GM23338 (cell line): ENCODE data around the gene ZFYVE21. TPM values are rescaled to one million over a fixed set of nuclear protein-coding genes. Genes with fewer than 3 reads are reported as not detected.

Experiments used
- ATAC-seq: fragments of 200-7000 bp; cut with Tn5 transposase; 3 replicates; pipeline ENCODE4 v1.9.1; 2020
- DNase-seq: peaks from one replicate; pipeline ENCODE4 v3.0.0-alpha.2; 2015; ENCODE audit warnings: low spot score
- H2AFZ ChIP-seq: fragments of 200-600 bp; sonication (generic); 2 replicates; pipeline ENCODE4 v1.8.0; 2016; ENCODE audit warnings: antibody characterized with exemption, mild to moderate bottlenecking, moderate library complexity
- H3F3A ChIP-seq: fragments of 200-600 bp; sonication (generic); replicated peaks from 2 replicates; pipeline ENCODE4 v1.8.0; 2017; ENCODE audit warnings: antibody characterized with exemption, mixed run types, low read depth
- H3K27ac ChIP-seq: fragments of 200-600 bp; sonication (generic); 2 replicates; pipeline ENCODE4 v1.6.1; 2016; ENCODE audit warnings: low read depth
- H3K27me3 ChIP-seq: fragments of 200-600 bp; sonication (generic); 2 replicates; pipeline ENCODE4 v1.8.0; 2016; ENCODE audit warnings: mild to moderate bottlenecking, mixed run types, moderate library complexity; ENCODE audit not compliant: insufficient read depth
- H3K36me3 ChIP-seq: fragments of 200-600 bp; sonication (generic); 2 replicates; pipeline ENCODE4 v1.8.0; 2016; ENCODE audit warnings: mild to moderate bottlenecking; ENCODE audit not compliant: insufficient read depth
- H3K4me1 ChIP-seq: fragments of 200-600 bp; sonication (generic); 2 replicates; pipeline ENCODE4 v1.8.0; 2016; ENCODE audit warnings: mild to moderate bottlenecking, moderate library complexity; ENCODE audit not compliant: insufficient read depth
- H3K4me2 ChIP-seq: fragments of 200-600 bp; sonication (generic); 2 replicates; pipeline ENCODE4 v1.7.1; 2017; ENCODE audit warnings: mixed run types
- H3K4me3 ChIP-seq: fragments of 200-600 bp; sonication (generic); 2 replicates; pipeline ENCODE4 v1.6.1; 2016; ENCODE audit warnings: mixed run types
- H3K79me2 ChIP-seq: fragments of 200-600 bp; sonication (generic); replicated peaks from 2 replicates; pipeline ENCODE4 v1.8.0; 2017; ENCODE audit warnings: mild to moderate bottlenecking; ENCODE audit not compliant: insufficient read depth
- H3K9me2 ChIP-seq: fragments of 200-600 bp; sonication (generic); 2 replicates; pipeline ENCODE4 v1.8.0; 2017; ENCODE audit not compliant: insufficient read depth
- H4K20me1 ChIP-seq: fragments of 200-600 bp; sonication (generic); replicated peaks from 2 replicates; pipeline ENCODE4 v1.8.0; 2017; ENCODE audit warnings: mild to moderate bottlenecking; ENCODE audit not compliant: insufficient read depth
- H3K27ac Mint-ChIP-seq: 2 replicates; pipeline ENCODE4 v1.8.0; 2020; ENCODE audit warnings: inconsistent platforms, mild to moderate bottlenecking, moderate library complexity, mixed read lengths
- H3K27me3 Mint-ChIP-seq: 3 replicates; pipeline ENCODE4 v1.8.0; 2022; ENCODE audit warnings: low read depth, mild to moderate bottlenecking, moderate library complexity, mixed read lengths, inconsistent platforms; ENCODE audit not compliant: insufficient read depth, poor library complexity
- H3K36me3 Mint-ChIP-seq: 3 replicates; pipeline ENCODE4 v1.8.0; 2021; ENCODE audit warnings: low read depth, mild to moderate bottlenecking, inconsistent platforms, moderate library complexity, mixed read lengths
- H3K4me1 Mint-ChIP-seq: 3 replicates; pipeline ENCODE4 v1.8.0; 2020; ENCODE audit warnings: mild to moderate bottlenecking, inconsistent platforms, mixed read lengths
- H3K4me3 Mint-ChIP-seq: 3 replicates; pipeline ENCODE4 v1.8.0; 2021; ENCODE audit warnings: moderate library complexity, mild to moderate bottlenecking, inconsistent platforms, mixed read lengths
- H3K9me3 Mint-ChIP-seq: 3 replicates; pipeline ENCODE4 v1.8.0; 2020; ENCODE audit warnings: moderate library complexity, mild to moderate bottlenecking, inconsistent platforms, mixed read lengths
- CREB1 ChIP-seq: fragments of 250-450 bp; sonication (Bioruptor Pico); IDR thresholded peaks from 2 replicates; pipeline ENCODE4 v1.5.0; 2020; ENCODE audit warnings: low read depth, mild to moderate bottlenecking, moderate library complexity
- CTCF ChIP-seq, 2 experiments: fragments of 200-600 bp in 1 of 2; sonication (generic) in 1 of 2; conservative IDR thresholded peaks; 2 replicates each; pipeline versions ENCODE4 v1.5.1 to v1.6.1; 2016 to 2017; ENCODE audit warnings: antibody characterized with exemption in 2 of 2, low read depth in 2 of 2, mild to moderate bottlenecking in 2 of 2, moderate library complexity in 1 of 2
- ETS1 ChIP-seq: IDR thresholded peaks from 2 replicates; pipeline ENCODE4 v1.6.1; 2016; ENCODE audit warnings: antibody characterized with exemption
- EZH2 ChIP-seq: fragments of 200-600 bp; sonication (generic); IDR thresholded peaks from one replicate; pipeline ENCODE4 v1.8.0; 2017; ENCODE audit warnings: antibody characterized with exemption, mild to moderate bottlenecking, low read depth; ENCODE audit not compliant: unreplicated experiment
- EZH2phosphoT487 ChIP-seq: fragments of 200-600 bp; sonication (generic); IDR thresholded peaks from one replicate; pipeline ENCODE4 v1.8.1; 2018; ENCODE audit warnings: antibody characterized with exemption; ENCODE audit not compliant: unreplicated experiment
- JUNB ChIP-seq: IDR thresholded peaks from one replicate; pipeline ENCODE4 v1.6.1; 2016; ENCODE audit warnings: antibody characterized with exemption; ENCODE audit not compliant: unreplicated experiment
- NANOG ChIP-seq: IDR thresholded peaks from 2 replicates; pipeline ENCODE4 v1.6.1; 2016; ENCODE audit warnings: antibody characterized with exemption, borderline replicate concordance
- POLR2AphosphoS5 ChIP-seq: IDR thresholded peaks from 2 replicates; pipeline ENCODE4 v1.6.1; 2016; ENCODE audit warnings: antibody characterized with exemption, low read depth
- REST ChIP-seq: IDR thresholded peaks from one replicate; pipeline ENCODE4 v1.6.1; 2018; ENCODE audit warnings: antibody characterized with exemption; ENCODE audit not compliant: unreplicated experiment
- STAT1 ChIP-seq: IDR thresholded peaks from one replicate; pipeline ENCODE4 v1.6.1; 2016; ENCODE audit warnings: antibody characterized with exemption; ENCODE audit not compliant: unreplicated experiment
- ZNF114 ChIP-seq: fragments of 250-450 bp; sonication (Bioruptor Pico); IDR thresholded peaks from 2 replicates; pipeline ENCODE4 v1.5.0; 2020; ENCODE audit warnings: mild to moderate bottlenecking, moderate library complexity
- ZNF331 ChIP-seq: fragments of 250-450 bp; sonication (Bioruptor Pico); IDR thresholded peaks from 2 replicates; pipeline ENCODE4 v1.5.0; 2020; ENCODE audit warnings: low read depth, mild to moderate bottlenecking, moderate library complexity
- polyA plus RNA-seq: library from polyadenylated mRNA; unstranded; fragments of >200 nt; fragmentation: Nextera tagmentation; extraction: Ambion mirVana; gene quantifications from 2 replicates; pipeline ENCODE4 v1.2.1, GENCODE V29; 2016
- total RNA-seq: library from RNA; depleted of rRNA; stranded (reverse); fragments of >200 nt; shearing (Covaris generic); gene quantifications from 2 replicates; pipeline ENCODE4 v1.2.3, GENCODE V29; 2014
- TF ChIP-seq, protein P1 (sequence below): fragments of 250-450 bp; sonication (Bioruptor Pico); IDR thresholded peaks from 2 replicates; pipeline ENCODE4 v1.5.0; 2020; ENCODE audit warnings: mild to moderate bottlenecking, moderate library complexity

Gene ZFYVE21
- total and polyA plus RNA-seq, 2 experiments from 2014 or later, result 88.0 to 89.6 TPM

DNA sequence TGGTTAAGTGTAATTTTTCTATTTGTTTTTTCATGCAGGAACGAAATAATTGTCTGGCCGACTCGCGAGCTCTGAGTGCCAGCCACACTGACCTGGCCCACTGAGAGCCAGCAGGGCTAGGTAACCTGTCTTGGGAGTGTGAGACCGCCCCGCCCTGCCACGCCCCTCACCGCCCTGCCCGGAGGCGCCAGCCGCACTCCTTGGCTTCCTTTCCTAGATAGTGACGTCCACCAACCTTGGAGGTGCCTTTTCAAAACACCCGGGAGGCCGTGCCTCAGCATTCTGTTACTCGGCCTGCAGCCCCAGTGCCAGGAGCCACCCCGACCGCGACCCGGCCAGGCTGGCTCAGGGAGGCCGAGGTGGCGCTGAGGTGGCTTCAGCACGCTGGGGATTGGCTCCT, 22.1 kb upstream of the ZFYVE21 start:
- Histone ChIP-seq H2AFZ (no peak overlapping the region), H3K27ac (0 out of 2 replicates have a peak overlapping the region, but pooled peaks have one; percentile 39), H3K4me3 (no peak overlapping the region), H3K27me3 (no peaks in the 10 kb centered on the region), H3K36me3 (peaks cover 4% of the 10 kb centered on the region; the same call in 1 of the 2 replicates), H3K9me2 (no peaks in the 10 kb centered on the region), H3K4me1 (peaks cover 6% of the 10 kb centered on the region; the same call in 1 of the 2 replicates), H3K79me2 (peaks cover 13% of the 10 kb centered on the region; the same call in 1 of the 2 replicates), H3F3A (peaks cover 12% of the 10 kb centered on the region; the same call in 1 of the 2 replicates), H4K20me1 (peaks cover 20% of the 10 kb centered on the region), H3K4me2 (no peak overlapping the region)
- peaks cover 21% of the 10 kb centered on the region for H3K27me3 Mint-ChIP-seq
- H3K27ac Mint-ChIP-seq, result no peak overlapping the region
- H3K4me1 Mint-ChIP-seq, result peaks cover 24% of the 10 kb centered on the region
- DNase-seq, result no peak
- H3K4me3 Mint-ChIP-seq, result no peak overlapping the region
- no peak for ATAC-seq
- H3K9me3 Mint-ChIP-seq, result no peaks in the 10 kb centered on the region
- TF ChIP-seq CREB1 (no peak), POLR2AphosphoS5 (no peak), EZH2phosphoT487 (no peak), ETS1 (no peak), STAT1 (no peak), NANOG (no peak), EZH2 (no peak), ZNF114 (CRISPR knock-in tag) (no peak), CTCF (conservative IDR thresholded peaks at IDR 0.05; ENCODE audit: low read depth in 2 of 2) (no peak), ZNF331 (CRISPR knock-in tag) (no peak), REST (no peak), JUNB (no peak)
- TF ChIP-seq, protein P1, sequence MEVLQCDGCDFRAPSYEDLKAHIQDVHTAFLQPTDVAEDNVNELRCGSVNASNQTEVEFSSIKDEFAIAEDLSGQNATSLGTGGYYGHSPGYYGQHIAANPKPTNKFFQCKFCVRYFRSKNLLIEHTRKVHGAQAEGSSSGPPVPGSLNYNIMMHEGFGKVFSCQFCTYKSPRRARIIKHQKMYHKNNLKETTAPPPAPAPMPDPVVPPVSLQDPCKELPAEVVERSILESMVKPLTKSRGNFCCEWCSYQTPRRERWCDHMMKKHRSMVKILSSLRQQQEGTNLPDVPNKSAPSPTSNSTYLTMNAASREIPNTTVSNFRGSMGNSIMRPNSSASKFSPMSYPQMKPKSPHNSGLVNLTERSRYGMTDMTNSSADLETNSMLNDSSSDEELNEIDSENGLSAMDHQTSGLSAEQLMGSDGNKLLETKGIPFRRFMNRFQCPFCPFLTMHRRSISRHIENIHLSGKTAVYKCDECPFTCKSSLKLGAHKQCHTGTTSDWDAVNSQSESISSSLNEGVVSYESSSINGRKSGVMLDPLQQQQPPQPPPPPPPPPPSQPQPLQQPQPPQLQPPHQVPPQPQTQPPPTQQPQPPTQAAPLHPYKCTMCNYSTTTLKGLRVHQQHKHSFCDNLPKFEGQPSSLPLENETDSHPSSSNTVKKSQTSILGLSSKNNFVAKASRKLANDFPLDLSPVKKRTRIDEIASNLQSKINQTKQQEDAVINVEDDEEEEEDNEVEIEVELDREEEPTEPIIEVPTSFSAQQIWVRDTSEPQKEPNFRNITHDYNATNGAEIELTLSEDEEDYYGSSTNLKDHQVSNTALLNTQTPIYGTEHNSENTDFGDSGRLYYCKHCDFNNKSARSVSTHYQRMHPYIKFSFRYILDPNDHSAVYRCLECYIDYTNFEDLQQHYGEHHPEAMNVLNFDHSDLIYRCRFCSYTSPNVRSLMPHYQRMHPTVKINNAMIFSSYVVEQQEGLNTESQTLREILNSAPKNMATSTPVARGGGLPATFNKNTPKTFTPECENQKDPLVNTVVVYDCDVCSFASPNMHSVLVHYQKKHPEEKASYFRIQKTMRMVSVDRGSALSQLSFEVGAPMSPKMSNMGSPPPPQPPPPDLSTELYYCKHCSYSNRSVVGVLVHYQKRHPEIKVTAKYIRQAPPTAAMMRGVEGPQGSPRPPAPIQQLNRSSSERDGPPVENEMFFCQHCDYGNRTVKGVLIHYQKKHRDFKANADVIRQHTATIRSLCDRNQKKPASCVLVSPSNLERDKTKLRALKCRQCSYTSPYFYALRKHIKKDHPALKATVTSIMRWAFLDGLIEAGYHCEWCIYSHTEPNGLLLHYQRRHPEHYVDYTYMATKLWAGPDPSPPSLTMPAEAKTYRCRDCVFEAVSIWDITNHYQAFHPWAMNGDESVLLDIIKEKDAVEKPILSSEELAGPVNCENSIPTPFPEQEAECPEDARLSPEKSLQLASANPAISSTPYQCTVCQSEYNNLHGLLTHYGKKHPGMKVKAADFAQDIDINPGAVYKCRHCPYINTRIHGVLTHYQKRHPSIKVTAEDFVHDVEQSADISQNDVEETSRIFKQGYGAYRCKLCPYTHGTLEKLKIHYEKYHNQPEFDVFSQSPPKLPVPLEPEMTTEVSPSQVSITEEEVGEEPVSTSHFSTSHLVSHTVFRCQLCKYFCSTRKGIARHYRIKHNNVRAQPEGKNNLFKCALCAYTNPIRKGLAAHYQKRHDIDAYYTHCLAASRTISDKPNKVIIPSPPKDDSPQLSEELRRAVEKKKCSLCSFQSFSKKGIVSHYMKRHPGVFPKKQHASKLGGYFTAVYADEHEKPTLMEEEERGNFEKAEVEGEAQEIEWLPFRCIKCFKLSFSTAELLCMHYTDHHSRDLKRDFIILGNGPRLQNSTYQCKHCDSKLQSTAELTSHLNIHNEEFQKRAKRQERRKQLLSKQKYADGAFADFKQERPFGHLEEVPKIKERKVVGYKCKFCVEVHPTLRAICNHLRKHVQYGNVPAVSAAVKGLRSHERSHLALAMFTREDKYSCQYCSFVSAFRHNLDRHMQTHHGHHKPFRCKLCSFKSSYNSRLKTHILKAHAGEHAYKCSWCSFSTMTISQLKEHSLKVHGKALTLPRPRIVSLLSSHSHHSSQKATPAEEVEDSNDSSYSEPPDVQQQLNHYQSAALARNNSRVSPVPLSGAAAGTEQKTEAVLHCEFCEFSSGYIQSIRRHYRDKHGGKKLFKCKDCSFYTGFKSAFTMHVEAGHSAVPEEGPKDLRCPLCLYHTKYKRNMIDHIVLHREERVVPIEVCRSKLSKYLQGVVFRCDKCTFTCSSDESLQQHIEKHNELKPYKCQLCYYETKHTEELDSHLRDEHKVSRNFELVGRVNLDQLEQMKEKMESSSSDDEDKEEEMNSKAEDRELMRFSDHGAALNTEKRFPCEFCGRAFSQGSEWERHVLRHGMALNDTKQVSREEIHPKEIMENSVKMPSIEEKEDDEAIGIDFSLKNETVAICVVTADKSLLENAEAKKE, result no peak
- peaks cover 36% of the 10 kb centered on the region for H3K36me3 Mint-ChIP-seq
